HepG2 (cell line): ENCODE data around the gene LTC4S. TPM values are rescaled to one million over a fixed set of nuclear protein-coding genes. Genes with fewer than 3 reads are reported as not detected.

Source experiments
- CHCHD3 ChIP-seq: sonication (generic); formaldehyde crosslinking; IDR thresholded peaks from 2 replicates; pipeline ENCODE4 v1.8.0; 2022; ENCODE audit warnings: mild to moderate bottlenecking, missing genetic modification reagents, moderate library complexity
- FOXA1 ChIP-seq, 2 experiments: fragments of 450-650 bp in 1 of 2; sonication (generic) in 1 of 2; formaldehyde crosslinking in 1 of 2; IDR thresholded peaks; 2 replicates each; pipeline versions ENCODE4 v1.4.0 to v1.6.1; 2016 to 2020; ENCODE audit warnings: missing genetic modification reagents in 1 of 2
- GATAD1 ChIP-seq: IDR thresholded peaks from 2 replicates; pipeline ENCODE4 v1.6.1; 2016; ENCODE audit warnings: missing genetic modification reagents, missing compliant biosample characterization
- HINFP ChIP-seq: sonication (generic); formaldehyde crosslinking; IDR thresholded peaks from 2 replicates; pipeline ENCODE4 v1.4.0; 2020; ENCODE audit warnings: low read depth, mild to moderate bottlenecking, missing genetic modification reagents
- HMGA1 ChIP-seq: sonication (generic); formaldehyde crosslinking; conservative IDR thresholded peaks from 2 replicates; pipeline ENCODE4 v1.4.0; 2020; ENCODE audit warnings: missing genetic modification reagents
- HNRNPLL ChIP-seq: fragments of 200-400 bp; formaldehyde crosslinking; IDR thresholded peaks from 2 replicates; pipeline ENCODE4 v1.6.1; 2017; ENCODE audit warnings: mild to moderate bottlenecking, low read depth, low read length; ENCODE audit not compliant: poor library complexity, severe bottlenecking
- HOXA5 ChIP-seq: sonication (generic); formaldehyde crosslinking; IDR thresholded peaks from 2 replicates; pipeline ENCODE4 v1.4.0; 2020; ENCODE audit warnings: missing genetic modification reagents
- NONO ChIP-seq, 2 experiments: fragments of 450-650 bp in 1 of 2; sonication (generic) in 1 of 2; formaldehyde crosslinking in 1 of 2; IDR thresholded peaks in 1 of 2; conservative IDR thresholded peaks in 1 of 2; 2 replicates each; pipeline versions ENCODE4 v1.6.1 to v1.8.0; 2017 to 2022; ENCODE audit warnings: mild to moderate bottlenecking in 1 of 2, missing genetic modification reagents in 1 of 2, moderate library complexity in 1 of 2
- NR3C1 ChIP-seq: sonication (generic); formaldehyde crosslinking; IDR thresholded peaks from 2 replicates; pipeline ENCODE4 v1.4.0; 2020; ENCODE audit warnings: missing genetic modification reagents
- PPARG ChIP-seq: conservative IDR thresholded peaks from 2 replicates; pipeline ENCODE4 v1.6.1; 2016; ENCODE audit warnings: missing biosample characterization, missing genetic modification reagents
- TAF15 ChIP-seq: fragments of 200-400 bp; formaldehyde crosslinking; IDR thresholded peaks from one replicate; pipeline ENCODE4 v1.6.1; 2018; ENCODE audit warnings: mild to moderate bottlenecking, low read depth, low read length; ENCODE audit not compliant: poor library complexity, severe bottlenecking
- ZBTB7B ChIP-seq: sonication (generic); formaldehyde crosslinking; IDR thresholded peaks from 2 replicates; pipeline ENCODE4 v1.4.0; 2020; ENCODE audit warnings: missing genetic modification reagents
- ZNF234 ChIP-seq: sonication (generic); formaldehyde crosslinking; conservative IDR thresholded peaks from 2 replicates; pipeline ENCODE4 v1.5.1; 2020; ENCODE audit warnings: mild to moderate bottlenecking, missing genetic modification reagents
- ZNF333 ChIP-seq: sonication (generic); formaldehyde crosslinking; IDR thresholded peaks from 2 replicates; pipeline ENCODE4 v1.4.0; 2020; ENCODE audit warnings: mild to moderate bottlenecking, missing genetic modification reagents, borderline replicate concordance
- ZNF558 ChIP-seq: sonication (generic); formaldehyde crosslinking; IDR thresholded peaks from 2 replicates; pipeline ENCODE4 v1.9.0; 2022; ENCODE audit warnings: mild to moderate bottlenecking, missing genetic modification reagents, borderline replicate concordance
- ZNF674 ChIP-seq: sonication (generic); formaldehyde crosslinking; IDR thresholded peaks from 2 replicates; pipeline ENCODE4 v1.5.0; 2020; ENCODE audit warnings: low read depth, mild to moderate bottlenecking, missing genetic modification reagents
- ZNF761 ChIP-seq: sonication (generic); formaldehyde crosslinking; conservative IDR thresholded peaks from 2 replicates; pipeline ENCODE4 v1.4.0; 2020; ENCODE audit warnings: mild to moderate bottlenecking, missing genetic modification reagents
- ZNF841 ChIP-seq: sonication (generic); formaldehyde crosslinking; IDR thresholded peaks from 2 replicates; pipeline ENCODE4 v1.8.1; 2023; ENCODE audit warnings: missing genetic modification reagents, borderline replicate concordance
- ZSCAN29 ChIP-seq: sonication (generic); formaldehyde crosslinking; conservative IDR thresholded peaks from 2 replicates; pipeline ENCODE4 v1.4.0; 2020; ENCODE audit warnings: mild to moderate bottlenecking, missing genetic modification reagents
- polyA plus RNA-seq, 8 experiments: library from polyadenylated mRNA; depleted of rRNA in 3 of 8; stranded (reverse) in 7 of 8; unstranded in 1 of 8; fragments of >200 nt; fragmentation: Illumina TruSeq in 4 of 8; extraction: Trizol in 4 of 8; gene quantifications; 2 replicates each; pipeline versions ENCODE4 v1.2.1 to v1.2.3, GENCODE V29; 2011 to 2016; ENCODE audit warnings: low read depth in 4 of 8, missing spikeins in 1 of 8, mixed read lengths in 1 of 8; ENCODE audit not compliant: insufficient read depth in 1 of 8
- total RNA-seq, 5 experiments: library from RNA; depleted of rRNA; stranded (reverse); fragments of >200 nt; fragmentation: Illumina TruSeq; extraction: Trizol; gene quantifications; 2 replicates each; pipeline ENCODE4 v1.2.3, GENCODE V29; 2016; ENCODE audit warnings: low read depth in 1 of 5
- TF ChIP-seq, protein P1 (sequence below): sonication (generic); formaldehyde crosslinking; IDR thresholded peaks from 2 replicates; pipeline ENCODE4 v1.5.1; 2020; ENCODE audit warnings: missing genetic modification reagents, mild to moderate bottlenecking, borderline replicate concordance
- TF ChIP-seq, protein P2 (sequence below): sonication (generic); formaldehyde crosslinking; IDR thresholded peaks from 2 replicates; pipeline ENCODE4 v1.5.0; 2020; ENCODE audit warnings: mild to moderate bottlenecking, missing genetic modification reagents, borderline replicate concordance

LTC4S gene
- total and polyA plus RNA-seq, 2 of the 13 experiments (the other 11 are each of a cell fraction or from before 2014, with no cell fraction given) = 0.35 TPM; not detected in 1

DNA sequence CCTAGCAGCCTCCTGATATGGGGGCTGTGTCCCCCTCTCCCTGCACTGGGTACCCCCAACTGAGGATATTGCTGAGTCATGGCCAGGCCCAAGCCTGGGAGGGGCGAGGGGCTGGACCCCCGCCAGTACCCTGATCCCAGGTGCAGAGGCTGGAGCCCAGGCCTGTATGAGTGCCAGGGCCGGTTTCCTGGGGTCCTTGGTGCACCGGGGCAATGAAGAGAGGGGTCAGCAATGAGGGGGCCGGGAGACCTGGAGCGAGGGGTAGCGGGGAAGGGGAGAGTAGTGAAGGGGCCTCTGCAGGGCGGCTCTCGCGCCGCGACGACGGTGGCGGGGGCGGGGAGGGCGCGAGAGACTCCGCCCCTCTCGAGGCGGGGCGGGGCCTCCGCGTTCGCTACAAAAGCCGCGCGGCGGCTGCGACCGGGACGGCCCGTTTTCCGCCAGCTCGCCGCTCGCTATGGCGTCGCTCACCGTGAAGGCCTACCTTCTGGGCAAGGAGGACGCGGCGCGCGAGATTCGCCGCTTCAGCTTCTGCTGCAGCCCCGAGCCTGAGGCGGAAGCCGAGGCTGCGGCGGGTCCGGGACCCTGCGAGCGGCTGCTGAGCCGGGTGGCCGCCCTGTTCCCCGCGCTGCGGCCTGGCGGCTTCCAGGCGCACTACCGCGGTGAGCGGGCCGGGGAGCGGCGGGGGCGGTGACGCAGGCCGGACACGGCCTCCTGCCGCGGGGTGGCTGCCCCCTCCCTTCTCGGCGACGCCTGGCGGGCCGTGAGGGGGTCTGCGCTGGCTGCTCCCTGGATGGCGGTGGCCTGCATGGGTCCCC is 26.9 kb downstream of the LTC4S start, which contains the start of gene SQSTM1 (continued):
- TF ChIP-seq ZNF558 (CRISPR knock-in tag) (peak; percentile 48; the same call in 1 of the 2 replicates), ZNF333 (CRISPR knock-in tag) (peak; percentile 62; the same call in 1 of the 2 replicates), ZNF841 (CRISPR knock-in tag) (no peak), GATAD1 (CRISPR knock-in tag) (0 out of 2 replicates have a peak, but pooled peaks have one; percentile 43), TAF15 (no peak), HNRNPLL (no peak), HINFP (CRISPR knock-in tag) (0 out of 2 replicates have a peak, but pooled peaks have one; percentile 55), PPARG (CRISPR knock-in tag) (peak; percentile 83), NR3C1 (CRISPR knock-in tag) (0 out of 2 replicates have a peak, but pooled peaks have one; percentile 81), CHCHD3 (CRISPR knock-in tag) (peak; percentile 9; the same call in 1 of the 2 replicates), ZNF674 (CRISPR knock-in tag) (no peak), ZNF234 (CRISPR knock-in tag) (0 out of 2 replicates have a peak, but pooled peaks have one; percentile 75), ZBTB7B (peak; percentile 66; the same call in 1 of the 2 replicates), ZSCAN29 (no peak), HMGA1 (no peak), HOXA5 (CRISPR knock-in tag) (0 out of 2 replicates have a peak, but pooled peaks have one; percentile 57), NONO (IDR thresholded peaks at IDR 0.05) (no peak), NONO (CRISPR knock-in tag; conservative IDR thresholded peaks at IDR 0.05) (peak; percentile 34; the same call in 1 of the 2 replicates), FOXA1 (IDR thresholded peaks at IDR 0.05) (no peak), FOXA1 (CRISPR knock-in tag; IDR thresholded peaks at IDR 0.05) (peak; percentile 1; the same call in 1 of the 2 replicates), ZNF761 (no peak)
- TF ChIP-seq, protein P1, sequence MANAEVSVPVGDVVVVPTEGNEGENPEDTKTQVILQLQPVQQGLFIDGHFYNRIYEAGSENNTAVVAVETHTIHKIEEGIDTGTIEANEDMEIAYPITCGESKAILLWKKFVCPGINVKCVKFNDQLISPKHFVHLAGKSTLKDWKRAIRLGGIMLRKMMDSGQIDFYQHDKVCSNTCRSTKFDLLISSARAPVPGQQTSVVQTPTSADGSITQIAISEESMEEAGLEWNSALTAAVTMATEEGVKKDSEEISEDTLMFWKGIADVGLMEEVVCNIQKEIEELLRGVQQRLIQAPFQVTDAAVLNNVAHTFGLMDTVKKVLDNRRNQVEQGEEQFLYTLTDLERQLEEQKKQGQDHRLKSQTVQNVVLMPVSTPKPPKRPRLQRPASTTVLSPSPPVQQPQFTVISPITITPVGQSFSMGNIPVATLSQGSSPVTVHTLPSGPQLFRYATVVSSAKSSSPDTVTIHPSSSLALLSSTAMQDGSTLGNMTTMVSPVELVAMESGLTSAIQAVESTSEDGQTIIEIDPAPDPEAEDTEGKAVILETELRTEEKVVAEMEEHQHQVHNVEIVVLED (CRISPR knock-in tag) = no peak; the same call in 1 of the 2 replicates
- TF ChIP-seq, protein P2, sequence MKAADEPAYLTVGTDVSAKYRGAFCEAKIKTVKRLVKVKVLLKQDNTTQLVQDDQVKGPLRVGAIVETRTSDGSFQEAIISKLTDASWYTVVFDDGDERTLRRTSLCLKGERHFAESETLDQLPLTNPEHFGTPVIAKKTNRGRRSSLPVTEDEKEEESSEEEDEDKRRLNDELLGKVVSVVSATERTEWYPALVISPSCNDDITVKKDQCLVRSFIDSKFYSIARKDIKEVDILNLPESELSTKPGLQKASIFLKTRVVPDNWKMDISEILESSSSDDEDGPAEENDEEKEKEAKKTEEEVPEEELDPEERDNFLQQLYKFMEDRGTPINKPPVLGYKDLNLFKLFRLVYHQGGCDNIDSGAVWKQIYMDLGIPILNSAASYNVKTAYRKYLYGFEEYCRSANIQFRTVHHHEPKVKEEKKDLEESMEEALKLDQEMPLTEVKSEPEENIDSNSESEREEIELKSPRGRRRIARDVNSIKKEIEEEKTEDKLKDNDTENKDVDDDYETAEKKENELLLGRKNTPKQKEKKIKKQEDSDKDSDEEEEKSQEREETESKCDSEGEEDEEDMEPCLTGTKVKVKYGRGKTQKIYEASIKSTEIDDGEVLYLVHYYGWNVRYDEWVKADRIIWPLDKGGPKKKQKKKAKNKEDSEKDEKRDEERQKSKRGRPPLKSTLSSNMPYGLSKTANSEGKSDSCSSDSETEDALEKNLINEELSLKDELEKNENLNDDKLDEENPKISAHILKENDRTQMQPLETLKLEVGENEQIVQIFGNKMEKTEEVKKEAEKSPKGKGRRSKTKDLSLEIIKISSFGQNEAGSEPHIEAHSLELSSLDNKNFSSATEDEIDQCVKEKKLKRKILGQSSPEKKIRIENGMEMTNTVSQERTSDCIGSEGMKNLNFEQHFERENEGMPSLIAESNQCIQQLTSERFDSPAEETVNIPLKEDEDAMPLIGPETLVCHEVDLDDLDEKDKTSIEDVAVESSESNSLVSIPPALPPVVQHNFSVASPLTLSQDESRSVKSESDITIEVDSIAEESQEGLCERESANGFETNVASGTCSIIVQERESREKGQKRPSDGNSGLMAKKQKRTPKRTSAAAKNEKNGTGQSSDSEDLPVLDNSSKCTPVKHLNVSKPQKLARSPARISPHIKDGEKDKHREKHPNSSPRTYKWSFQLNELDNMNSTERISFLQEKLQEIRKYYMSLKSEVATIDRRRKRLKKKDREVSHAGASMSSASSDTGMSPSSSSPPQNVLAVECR = peak; percentile 56; the same call in 1 of the 2 replicates
